T-cell (primary cell): ENCODE data around the gene RUNX2. TPM values are rescaled to one million over a fixed set of nuclear protein-coding genes. Genes with fewer than 3 reads are reported as not detected.

Experiments
- ATAC-seq, 4 experiments: fragments of 200-7000 bp in 3 of 4; fragments of 150-1000 bp in 1 of 4; cut with Tn5 transposase; replicated peaks in 1 of 4; 1 replicate in 3 of 4; 2 replicates in 1 of 4; pipeline ENCODE4 v1.10.0; 2021; ENCODE audit warnings: moderate library complexity in 3 of 4, mild to moderate bottlenecking in 2 of 4, moderate number of reproducible peaks in 1 of 4
- CTCF ChIA-PET, 2 donors: fragments of 300-600 bp; sonication (Branson Sonifier 250); formaldehyde crosslinking; loops; one replicate each; lab custom pipeline; 2022; ENCODE audit warnings: antibody characterized with exemption in 2 of 2; lab: Charles Lee
- POLR2A ChIA-PET, 2 donors: fragments of 300-600 bp; sonication (Branson Sonifier 250); formaldehyde crosslinking; loops; one replicate each; lab custom pipeline; 2022; ENCODE audit warnings: antibody characterized with exemption in 2 of 2; lab: Charles Lee
- DNase-seq, 35 experiments: peaks; one replicate each; pipeline versions ENCODE4 v3.0.0 to v3.0.0-alpha.2; 2013 to 2023
- H3K27ac ChIP-seq: one replicate; pipeline ENCODE4 v1.5.1; 2013; ENCODE audit warnings: low read length
- H3K27me3 ChIP-seq, 2 experiments: replicated peaks in 1 of 2; 1 replicate in 1 of 2; 2 replicates in 1 of 2; pipeline versions ENCODE4 v1.6.1 to v1.7.0; 2013; ENCODE audit warnings: low read length in 1 of 2, mixed read lengths in 1 of 2; ENCODE audit not compliant: control insufficient read depth in 2 of 2, insufficient read depth in 2 of 2; ENCODE audit errors: extremely low read depth in 1 of 2
- H3K36me3 ChIP-seq, 2 donors: 1 replicate in 1 of 2; 2 replicates in 1 of 2; pipeline versions ENCODE4 v1.6.1 to v1.7.0; 2013; ENCODE audit warnings: low read length in 1 of 2; ENCODE audit not compliant: control insufficient read depth in 2 of 2, insufficient read depth in 1 of 2; ENCODE audit errors: extremely low read depth in 1 of 2
- H3K4me1 ChIP-seq, 2 experiments: 1 replicate in 1 of 2; 2 replicates in 1 of 2; pipeline versions ENCODE4 v1.6.1 to v1.7.0; 2013; ENCODE audit warnings: low read length in 2 of 2, mixed read lengths in 1 of 2; ENCODE audit not compliant: insufficient read depth in 2 of 2, control insufficient read depth in 1 of 2; ENCODE audit errors: extremely low read depth in 1 of 2
- H3K4me3 ChIP-seq, 2 donors: 1 replicate in 1 of 2; 2 replicates in 1 of 2; pipeline versions ENCODE4 v1.5.1 to v1.7.0; 2013; ENCODE audit warnings: mild to moderate bottlenecking in 2 of 2, low read length in 1 of 2, moderate library complexity in 1 of 2; ENCODE audit not compliant: control insufficient read depth in 1 of 2; ENCODE audit errors: extremely low read depth in 1 of 2
- H3K9me3 ChIP-seq: 2 replicates; pipeline ENCODE4 v1.7.0; 2013
- H3K27ac Mint-ChIP-seq, 2 donors: one replicate each; pipeline ENCODE4 v1.8.0; 2020 to 2021; ENCODE audit warnings: mild to moderate bottlenecking in 2 of 2, mixed read lengths in 2 of 2
- H3K27me3 Mint-ChIP-seq, 2 donors: one replicate each; pipeline ENCODE4 v1.8.0; 2021 to 2022; ENCODE audit warnings: mixed read lengths in 2 of 2
- H3K36me3 Mint-ChIP-seq: one replicate; pipeline ENCODE4 v1.8.0; 2021; ENCODE audit warnings: mixed read lengths
- H3K4me1 Mint-ChIP-seq, 3 donors: one replicate each; pipeline ENCODE4 v1.8.0; 2020 to 2022; ENCODE audit warnings: mixed read lengths in 3 of 3, mild to moderate bottlenecking in 1 of 3
- H3K4me3 Mint-ChIP-seq, 3 donors: one replicate each; pipeline ENCODE4 v1.8.0; 2020 to 2022; ENCODE audit warnings: mild to moderate bottlenecking in 3 of 3, mixed read lengths in 3 of 3, moderate library complexity in 3 of 3
- H3K9me3 Mint-ChIP-seq, 3 donors: one replicate each; pipeline ENCODE4 v1.8.0; 2020 to 2022; ENCODE audit warnings: mixed read lengths in 3 of 3
- WGBS: methylation state at CpG from one replicate; pipeline ENCODE4 v1.1.5; 2013; ENCODE audit warnings: missing lambda C conversion rate; ENCODE audit not compliant: insufficient coverage; 5-methylcytosine and 5-hydroxymethylcytosine counted together
- total RNA-seq, 35 experiments: library from RNA in 6 of 35; stranded (reverse) in 6 of 35; fragments of 120-200 nt in 1 of 35; gene quantifications; one replicate each; pipeline versions ENCODE4 v1.2.1 to v1.2.4 and lab custom pipeline; 2013 to 2026

The RUNX2 gene
- total RNA-seq, 5 donors from 2014 or later (not counting 1 experiment from before 2014, with no cell fraction given): 14.4 to 31.8 (median 22.4) TPM

DNA sequence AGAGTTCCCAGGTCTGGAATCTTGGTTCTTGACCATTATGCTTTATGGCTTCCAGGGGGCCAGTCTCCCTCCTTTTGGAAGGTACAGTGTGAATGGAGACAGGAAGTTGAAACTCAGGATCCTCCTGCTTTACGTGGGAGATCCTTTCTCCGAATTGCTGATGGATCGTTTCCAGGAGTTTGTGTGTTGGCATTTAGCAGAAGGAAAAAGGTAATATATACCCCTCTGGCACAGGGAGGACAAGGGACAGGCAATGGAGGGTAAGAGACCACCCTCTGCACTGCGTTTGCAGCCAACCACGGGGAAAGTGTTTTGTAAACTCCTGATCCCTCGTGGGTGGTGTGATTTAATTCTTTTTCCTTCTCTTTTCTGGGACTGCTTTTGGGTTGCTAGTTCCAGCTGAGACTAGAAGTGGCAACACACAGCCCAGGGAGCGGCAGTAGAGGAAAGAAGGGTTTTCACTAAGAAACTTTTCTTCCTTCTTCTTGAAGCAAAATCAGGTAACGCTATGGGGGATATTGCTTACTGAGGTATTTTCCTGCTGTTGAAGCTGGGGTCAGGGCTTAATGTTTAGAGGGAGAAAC is 307.2 kb downstream of the RUNX2 start:
- H3K9me3 Mint-ChIP-seq: no peaks in the 10 kb centered on the region
- H3K27ac Mint-ChIP-seq: no peak overlapping the region
- H3K27me3 Mint-ChIP-seq: no peaks in the 10 kb centered on the region
- H3K27ac ChIP-seq: no peak overlapping the region
- DNase-seq (no peak), ATAC-seq (no peak)
- H3K4me3 ChIP-seq: no peak overlapping the region
- H3K36me3 Mint-ChIP-seq: no peaks in the 10 kb centered on the region
- no peaks in the 10 kb centered on the region for H3K36me3 ChIP-seq
- peaks cover 8 to 13% (median 13%) of the 10 kb centered on the region in 3 donors for H3K4me1 Mint-ChIP-seq
- CTCF ChIA-PET: no interaction called here
- POLR2A ChIA-PET: no interaction called here
- WGBS: 90% methylated on average over 2 of the region's 8 CpGs
- H3K4me1 ChIP-seq: no peaks in the 10 kb centered on the region
- no peaks in the 10 kb centered on the region for H3K9me3 ChIP-seq
- peaks cover 0 to 4% of the 10 kb centered on the region in 2 experiments for H3K27me3 ChIP-seq
- H3K4me3 Mint-ChIP-seq: no peak overlapping the region

DNA sequence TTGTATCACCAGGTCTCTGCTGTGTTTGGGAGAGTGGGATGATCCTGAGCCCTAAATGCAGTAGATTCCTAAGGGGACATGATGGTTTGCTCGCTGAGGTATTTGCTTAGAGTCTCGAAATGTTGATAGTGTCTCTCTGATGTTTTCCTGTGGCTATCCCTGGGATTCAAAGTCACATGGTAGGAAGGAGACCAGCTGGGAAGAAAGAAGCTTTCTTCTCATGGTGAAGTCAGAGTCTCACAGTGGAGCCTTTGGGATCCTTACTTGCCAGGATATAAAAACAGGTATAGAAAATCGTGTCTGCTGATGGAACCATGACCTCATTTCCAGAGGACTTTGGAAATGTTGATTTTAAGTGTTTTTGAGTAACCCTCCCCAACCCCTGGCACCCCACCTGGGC is 308.9 kb downstream of the RUNX2 start:
- H3K27ac ChIP-seq: no peak overlapping the region
- no peaks in the 10 kb centered on the region for H3K9me3 Mint-ChIP-seq
- H3K27me3 ChIP-seq: peaks cover 0 to 4% of the 10 kb centered on the region in 2 experiments
- CTCF ChIA-PET: no interaction called here
- H3K4me3 ChIP-seq: no peak overlapping the region
- H3K27ac Mint-ChIP-seq: no peak overlapping the region
- 84% methylated on average over 3 of the region's 3 CpGs for WGBS
- DNase-seq (no peak), ATAC-seq (no peak)
- peaks cover 7 to 13% (median 12%) of the 10 kb centered on the region in 3 donors for H3K4me1 Mint-ChIP-seq
- H3K4me3 Mint-ChIP-seq: no peak overlapping the region
- H3K4me1 ChIP-seq: no peaks in the 10 kb centered on the region
- no peaks in the 10 kb centered on the region for H3K27me3 Mint-ChIP-seq
- H3K36me3 Mint-ChIP-seq: no peaks in the 10 kb centered on the region
- H3K36me3 ChIP-seq: no peaks in the 10 kb centered on the region
- no peaks in the 10 kb centered on the region for H3K9me3 ChIP-seq
- POLR2A ChIA-PET: no interaction called here

DNA sequence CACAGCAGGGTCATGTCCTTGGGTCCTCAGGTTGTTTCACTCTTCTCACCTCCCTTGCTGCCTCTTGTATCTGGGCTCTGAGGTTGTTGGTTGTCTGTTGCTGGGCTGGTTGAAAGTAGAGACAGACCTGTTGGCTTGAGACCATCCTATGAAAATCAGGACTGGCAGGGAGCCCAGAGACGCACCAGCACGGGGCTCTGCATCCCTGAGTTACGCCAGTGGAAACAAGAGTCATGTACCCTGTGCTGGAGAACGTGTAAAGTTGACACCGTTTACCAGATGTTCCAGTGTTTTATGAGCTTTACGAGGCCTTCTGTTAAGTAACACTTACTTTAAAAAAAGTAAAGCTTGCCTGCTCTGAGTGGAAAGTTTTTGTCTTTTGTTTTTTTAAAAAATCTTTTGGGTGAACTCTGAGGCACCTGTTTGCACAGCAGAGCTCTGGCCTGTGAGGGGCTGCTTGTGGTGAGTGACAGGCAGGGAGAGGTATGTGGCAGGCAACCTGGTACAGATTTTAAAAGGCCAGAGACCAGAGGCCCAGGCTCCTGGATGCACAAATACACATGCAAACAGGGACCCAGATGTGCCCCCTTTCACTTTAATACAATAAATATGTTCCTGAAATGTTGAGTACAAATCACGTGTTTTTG is 309.6 kb downstream of the RUNX2 start:
- H3K36me3 Mint-ChIP-seq: no peaks in the 10 kb centered on the region
- ChIA-PET POLR2A (no interaction called here), CTCF (no interaction called here)
- Histone ChIP-seq H3K27ac (no peak overlapping the region), H3K36me3 (no peaks in the 10 kb centered on the region), H3K4me3 (no peak overlapping the region), H3K9me3 (no peaks in the 10 kb centered on the region), H3K27me3 (peaks cover 0 to 4% of the 10 kb centered on the region in 2 experiments), H3K4me1 (no peaks in the 10 kb centered on the region)
- H3K27me3 Mint-ChIP-seq: no peaks in the 10 kb centered on the region
- H3K4me3 Mint-ChIP-seq: no peak overlapping the region
- WGBS: 90% methylated on average over 4 of the region's 7 CpGs
- H3K4me1 Mint-ChIP-seq: peaks cover 5 to 13% (median 10%) of the 10 kb centered on the region in 3 donors
- DNase-seq: no peak
- no peak overlapping the region for H3K27ac Mint-ChIP-seq
- no peaks in the 10 kb centered on the region for H3K9me3 Mint-ChIP-seq
- no peak for ATAC-seq

DNA sequence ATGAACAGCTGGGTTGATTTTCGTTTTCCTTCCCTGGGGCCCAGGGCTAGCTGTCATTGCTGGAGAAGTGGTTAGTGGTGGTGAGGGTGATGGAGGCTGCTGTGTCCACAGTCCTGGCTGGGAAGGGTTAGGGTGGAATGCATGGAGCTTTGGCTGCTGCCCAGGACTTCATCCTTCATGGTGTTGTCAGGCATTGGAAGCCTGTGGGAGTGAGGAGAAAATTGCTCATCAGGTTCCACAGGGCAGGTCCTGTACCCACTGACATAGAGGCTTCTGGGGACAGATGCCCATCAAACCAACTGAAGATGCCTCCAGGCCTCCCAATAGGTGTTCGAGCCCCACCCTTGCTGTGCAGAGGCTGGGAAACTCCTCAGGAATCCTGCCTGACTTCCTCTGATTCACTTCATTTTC is 312.0 kb downstream of the RUNX2 start:
- 50% methylated on average over 1 of the region's 2 CpGs for WGBS
- no peaks in the 10 kb centered on the region for H3K27me3 Mint-ChIP-seq
- Histone ChIP-seq H3K4me3 (no peak overlapping the region), H3K4me1 (no peaks in the 10 kb centered on the region), H3K9me3 (no peaks in the 10 kb centered on the region), H3K27ac (no peak overlapping the region), H3K36me3 (no peaks in the 10 kb centered on the region), H3K27me3 (peaks cover 0 to 20% of the 10 kb centered on the region in 2 experiments)
- POLR2A ChIA-PET: no interaction called here
- ATAC-seq: no peak
- H3K36me3 Mint-ChIP-seq: no peaks in the 10 kb centered on the region
- no peak overlapping the region for H3K4me3 Mint-ChIP-seq
- no peak for DNase-seq
- peaks cover 0 to 12% (median 0%) of the 10 kb centered on the region in 3 donors for H3K4me1 Mint-ChIP-seq
- CTCF ChIA-PET: no interaction called here
- no peak overlapping the region for H3K27ac Mint-ChIP-seq
- H3K9me3 Mint-ChIP-seq: no peaks in the 10 kb centered on the region

DNA sequence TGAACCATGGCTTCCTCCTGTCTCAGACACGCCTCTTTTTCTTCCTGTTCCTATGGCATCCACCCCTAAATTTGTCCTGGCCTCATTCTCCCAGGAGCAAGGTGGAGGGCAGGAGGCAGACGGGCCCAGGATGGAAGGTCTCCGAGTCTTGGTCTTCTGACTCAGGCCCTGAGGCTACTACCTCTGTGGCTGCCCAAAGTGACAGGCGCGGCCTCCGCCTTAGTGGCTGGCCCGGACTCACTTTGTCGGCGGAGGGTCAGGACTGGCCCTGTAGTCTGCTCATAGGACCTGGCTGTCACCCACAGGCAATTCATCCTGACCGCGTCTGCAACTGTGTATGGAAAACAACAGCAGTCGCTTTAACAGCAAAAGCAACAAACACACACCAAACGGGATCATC is 312.7 kb downstream of the RUNX2 start:
- no peak for ATAC-seq
- no peaks in the 10 kb centered on the region for H3K36me3 Mint-ChIP-seq
- Histone ChIP-seq H3K27me3 (peaks cover 0 to 20% of the 10 kb centered on the region in 2 experiments), H3K27ac (no peak overlapping the region), H3K36me3 (no peaks in the 10 kb centered on the region), H3K9me3 (no peaks in the 10 kb centered on the region), H3K4me3 (no peak overlapping the region), H3K4me1 (no peaks in the 10 kb centered on the region)
- no peaks in the 10 kb centered on the region for H3K9me3 Mint-ChIP-seq
- DNase-seq: no peak
- WGBS: 92% methylated on average over 9 of the region's 13 CpGs
- peaks cover 0 to 12% (median 0%) of the 10 kb centered on the region in 3 donors for H3K4me1 Mint-ChIP-seq
- ChIA-PET CTCF (no interaction called here), POLR2A (no interaction called here)
- no peaks in the 10 kb centered on the region for H3K27me3 Mint-ChIP-seq
- H3K27ac Mint-ChIP-seq: no peak overlapping the region
- no peak overlapping the region for H3K4me3 Mint-ChIP-seq

DNA sequence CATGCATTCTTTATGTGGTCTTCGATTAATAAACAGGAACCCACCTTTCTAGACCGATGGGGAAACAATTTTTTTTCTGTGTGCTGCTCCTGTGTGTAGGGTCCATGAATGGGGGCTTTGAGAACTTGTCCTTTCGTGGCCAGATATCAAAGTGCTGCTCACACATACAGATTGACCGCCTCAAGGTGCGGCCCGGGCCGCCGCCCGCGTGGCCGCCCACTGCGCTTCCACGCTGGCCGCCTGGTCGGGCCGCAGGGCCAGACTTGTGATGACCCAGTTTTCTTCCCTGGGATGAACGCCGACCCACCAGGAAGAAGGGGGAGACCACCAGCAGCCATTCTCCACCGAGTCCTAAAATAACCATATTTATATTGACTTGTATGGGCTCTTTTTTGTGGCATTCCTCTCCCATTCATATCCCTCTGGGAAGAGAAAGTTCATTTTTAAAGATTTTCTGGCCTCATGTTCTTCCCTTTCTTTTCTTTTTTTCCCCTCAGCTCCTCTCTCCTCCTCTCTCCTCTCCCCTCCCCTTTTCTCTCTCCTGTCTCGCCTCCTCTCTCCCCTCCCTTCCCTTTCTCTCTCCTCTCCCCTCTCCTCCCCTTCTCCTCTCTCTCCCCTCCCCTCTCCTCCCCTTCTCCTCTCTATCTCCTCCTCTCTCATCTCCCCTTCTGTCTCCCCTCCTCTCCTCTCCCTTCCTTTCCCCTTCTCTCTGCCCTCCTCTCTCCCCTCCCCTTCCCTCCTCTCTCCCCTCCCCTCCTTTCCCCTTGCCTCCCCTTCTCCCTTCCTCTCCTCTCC is 314.4 kb downstream of the RUNX2 start:
- H3K9me3 ChIP-seq: no peaks in the 10 kb centered on the region
- ATAC-seq: no peak
- H3K36me3 ChIP-seq: no peaks in the 10 kb centered on the region
- Mint-ChIP-seq H3K36me3 (no peaks in the 10 kb centered on the region), H3K27me3 (no peaks in the 10 kb centered on the region), H3K9me3 (no peaks in the 10 kb centered on the region), H3K4me3 (no peak overlapping the region), H3K27ac (no peak overlapping the region), H3K4me1 (peaks cover 5 to 21% (median 5%) of the 10 kb centered on the region in 3 donors)
- 99% methylated on average over 17 of the region's 20 CpGs for WGBS
- H3K27ac ChIP-seq: no peak overlapping the region
- ChIA-PET POLR2A (no interaction called here), CTCF (no interaction called here)
- no peak overlapping the region for H3K4me3 ChIP-seq
- peaks cover 0 to 4% of the 10 kb centered on the region in 2 experiments for H3K4me1 ChIP-seq
- no peak for DNase-seq
- H3K27me3 ChIP-seq: peaks cover 0 to 20% of the 10 kb centered on the region in 2 experiments
